ENCODE data around the gene STUM. TPM values are rescaled to one million over a fixed set of nuclear protein-coding genes. Genes with fewer than 3 reads are reported as not detected.
A peak's percentile ranks its signal among the peaks of the same experiment; 100 is the strongest.

The STUM gene
- total and polyA plus RNA-seq, 10 of the 15 experiments (the other 5 are each of a cell fraction or from before 2014, with no cell fraction given), result under 0.01 to 0.15 (median 0.09) TPM; not detected in 5

GRCh38 chr1:226643611-226644540 is 95.3 kb downstream of the STUM start (continued):
- no peak for TF ChIP-seq SKIL (IDR thresholded peaks at IDR 0.05; ENCODE audit: low read depth, poor library complexity, severe bottlenecking)
- peak; percentile 45 for TF ChIP-seq RUNX3 (IDR thresholded peaks at IDR 0.05; ENCODE audit: low read length)
- peak; percentile 32; the same call in 1 of the 2 replicates for TF ChIP-seq SMC3 (IDR thresholded peaks at IDR 0.05; ENCODE audit: borderline replicate concordance, low read length)
- TF ChIP-seq TAF1 (IDR thresholded peaks at IDR 0.05; ENCODE audit: borderline replicate concordance, low read depth, low read length), result 0 out of 2 replicates have a peak, but pooled peaks have one; percentile 10
- TF ChIP-seq MLLT1 (IDR thresholded peaks at IDR 0.05), result no peak
- TF ChIP-seq TBL1XR1 (IDR thresholded peaks at IDR 0.05; ENCODE audit: low read depth, low read length), result no peak
- TF ChIP-seq BHLHE40 (IDR thresholded peaks at IDR 0.05; ENCODE audit: borderline replicate concordance in 1 of 2, low read depth in 2 of 2, low read length in 1 of 2), result no peak
- TF ChIP-seq PKNOX1 (IDR thresholded peaks at IDR 0.05), result no peak
- peak; percentile 2 for TF ChIP-seq BCL3 (IDR thresholded peaks at IDR 0.05; ENCODE audit: borderline replicate concordance, insufficient read depth, low read depth, low read length, poor library complexity, severe bottlenecking)
